ENCODE data around the gene CHMP1B.
"Not testable (repeated sequence)": the region's sequence is repeated elsewhere in the genome, so short reads cannot be mapped to it uniquely, and the experiment has no call there.

The CHMP1B gene

DNA sequence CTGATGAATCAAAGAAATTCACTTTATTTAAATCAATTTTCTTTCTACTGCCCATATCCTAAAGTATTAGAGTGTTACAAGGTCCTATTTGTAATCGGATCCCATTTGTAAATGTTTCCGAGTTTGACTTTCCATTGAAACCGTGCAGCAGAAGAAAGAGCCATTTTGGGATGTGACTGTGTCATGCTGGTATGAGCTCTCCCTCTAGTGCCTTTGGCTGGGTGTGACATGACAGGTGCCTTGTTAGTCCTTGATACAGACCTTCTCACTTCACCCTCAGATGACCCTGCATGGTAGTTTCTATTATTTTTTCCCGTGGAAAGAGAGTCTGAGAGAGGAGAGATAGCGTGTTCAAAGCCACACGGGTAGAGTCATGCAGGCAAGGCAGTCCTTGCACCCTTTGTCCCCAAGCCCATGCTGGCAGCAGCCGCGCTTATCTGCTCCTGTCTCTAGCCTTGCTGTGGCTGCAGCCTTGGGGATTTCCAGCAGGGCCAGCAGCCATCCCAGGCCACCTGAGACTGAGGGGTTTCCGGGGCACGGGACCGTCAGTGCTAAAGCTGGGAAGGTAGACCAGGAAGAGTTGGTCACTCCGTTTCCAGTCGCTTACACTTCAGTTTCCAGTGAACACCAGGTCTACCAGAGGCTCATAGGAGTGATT is 21.4 kb downstream of the CHMP1B start:
- DNase-seq, result peak; percentile 19

DNA sequence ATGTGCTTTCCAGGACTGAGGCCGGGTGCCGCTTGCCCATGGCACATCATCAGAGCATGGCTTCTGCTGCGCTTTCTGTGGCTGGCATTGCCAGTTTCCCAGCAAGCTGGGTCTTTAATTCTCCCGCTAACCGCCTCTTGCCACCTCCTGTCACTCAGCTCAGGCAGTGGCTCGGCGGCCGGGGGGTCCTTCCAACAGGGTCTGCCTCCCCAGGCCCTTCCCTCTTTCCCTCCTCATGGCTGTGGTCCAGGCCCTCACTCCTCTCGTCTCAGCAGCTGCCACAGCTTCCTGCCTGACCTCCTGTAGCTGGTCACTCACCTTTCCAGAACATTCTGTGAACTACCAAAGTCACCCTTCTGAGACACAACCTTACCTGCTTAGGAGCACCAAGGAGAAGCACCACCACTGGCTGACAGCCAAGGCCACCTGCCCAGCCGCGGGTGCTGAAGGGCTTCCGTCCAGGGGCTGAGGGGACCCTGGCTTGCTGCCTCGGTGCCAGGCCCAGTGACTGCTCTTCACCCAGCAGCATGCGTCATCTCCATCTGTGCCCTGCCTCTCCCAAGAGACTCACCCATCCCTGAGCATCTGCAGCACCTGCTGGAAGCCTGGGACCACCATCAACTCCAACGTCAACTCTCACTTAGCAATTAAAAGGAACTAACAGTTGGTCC is 22.6 kb downstream of the CHMP1B start:
- no peak for DNase-seq

DNA sequence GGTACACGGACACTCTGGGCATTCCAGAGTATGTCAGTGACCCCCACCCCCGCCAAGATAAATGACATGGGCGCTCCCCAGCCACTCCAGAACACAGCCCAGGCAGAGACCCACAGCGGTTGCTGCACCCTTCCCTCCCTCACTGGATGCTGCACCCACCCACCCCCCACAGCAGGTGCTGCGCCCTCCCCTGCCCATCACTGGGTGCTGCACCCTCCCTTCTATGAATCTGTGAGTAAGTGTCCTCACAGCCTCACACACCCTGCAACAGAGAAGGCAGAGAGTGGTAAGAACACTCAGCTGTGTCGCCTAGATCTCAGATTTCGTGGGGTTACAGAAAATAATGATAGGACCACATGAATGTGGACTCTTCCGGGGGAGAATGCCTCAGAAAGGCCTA is 23.5 kb downstream of the CHMP1B start:
- DNase-seq, result no peak

DNA sequence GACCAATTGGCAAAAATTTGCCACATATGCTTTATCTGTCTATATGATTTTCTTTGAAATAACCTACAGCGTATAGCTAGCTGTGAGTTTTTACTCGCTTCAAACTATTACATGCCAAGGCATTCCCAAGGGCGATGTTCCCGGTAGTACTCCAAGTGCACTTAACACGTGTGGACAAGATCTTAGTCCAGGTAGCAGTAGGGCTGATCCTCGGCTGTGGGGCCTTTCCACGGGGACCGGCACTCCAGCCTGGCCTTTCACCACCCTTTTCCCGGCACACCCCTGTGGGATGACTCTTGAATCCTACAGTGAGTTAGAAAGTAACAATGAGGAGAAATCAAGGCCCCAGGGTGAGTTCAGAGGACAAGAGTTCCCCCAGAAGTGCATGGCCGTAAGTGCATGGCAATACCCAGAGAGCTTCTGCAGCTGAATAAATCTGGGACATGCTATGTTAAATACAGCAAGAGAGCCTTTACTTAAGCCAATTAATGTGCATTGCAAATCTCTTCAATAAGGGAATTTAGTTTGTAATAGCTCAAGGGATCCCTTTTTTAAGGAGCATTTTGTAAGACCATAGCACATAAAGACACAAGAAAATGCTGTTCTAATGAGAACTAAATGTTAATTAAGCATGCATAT is 26.4 kb downstream of the CHMP1B start:
- no peak for DNase-seq

DNA sequence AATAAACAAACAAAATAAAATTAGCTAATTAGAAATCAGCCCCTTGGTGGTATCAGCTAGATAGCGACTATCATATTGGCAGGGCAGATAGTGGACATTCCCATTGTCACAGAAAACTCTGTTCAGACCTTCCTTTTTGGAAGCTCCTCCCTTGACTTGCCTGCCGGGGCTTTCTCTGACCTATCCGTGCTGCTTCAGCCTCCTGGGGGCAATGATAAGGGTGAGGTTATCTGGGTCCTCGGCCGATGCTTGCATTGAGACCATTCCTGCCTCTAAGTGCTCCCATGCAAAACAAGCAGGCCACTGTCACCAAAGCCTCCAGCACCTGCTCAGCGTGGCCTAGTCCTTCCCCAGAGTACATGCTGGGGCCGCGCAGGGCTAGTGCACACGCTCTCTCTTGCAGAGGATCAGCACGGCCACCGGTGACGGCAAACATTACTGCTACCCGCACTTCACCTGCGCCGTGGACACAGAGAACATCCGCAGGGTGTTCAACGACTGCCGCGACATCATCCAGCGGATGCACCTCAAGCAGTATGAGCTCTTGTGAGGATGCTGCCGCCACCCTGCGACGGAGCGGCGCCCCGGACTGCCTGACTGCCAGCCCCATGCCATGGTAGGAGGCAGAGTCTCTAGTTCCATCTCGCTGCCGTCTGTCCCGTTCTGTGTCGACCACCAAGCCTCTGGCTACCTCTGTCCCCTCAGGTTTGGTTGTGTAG is 29.5 kb downstream of the CHMP1B start:
- DNase-seq, result no peak

DNA sequence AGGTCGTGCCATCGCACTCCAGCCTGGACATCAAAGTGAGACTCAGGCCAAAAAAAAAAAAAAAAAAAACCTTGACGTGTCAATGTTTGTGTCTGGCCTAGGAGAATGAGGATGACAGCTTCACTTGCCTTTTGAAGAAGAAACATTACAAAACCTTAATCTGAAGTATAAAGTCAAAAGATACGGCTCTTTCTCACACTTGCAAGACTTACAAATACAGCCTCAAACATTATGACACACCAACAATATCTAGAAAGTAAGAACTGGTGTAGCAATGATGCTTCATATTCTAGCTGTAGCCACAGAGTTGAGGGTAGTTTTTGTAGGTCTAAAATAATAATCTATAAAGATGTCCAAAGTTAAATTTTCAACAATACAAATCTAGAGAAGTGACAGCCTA is 31.4 kb downstream of the CHMP1B start:
- DNase-seq, result no peak

DNA sequence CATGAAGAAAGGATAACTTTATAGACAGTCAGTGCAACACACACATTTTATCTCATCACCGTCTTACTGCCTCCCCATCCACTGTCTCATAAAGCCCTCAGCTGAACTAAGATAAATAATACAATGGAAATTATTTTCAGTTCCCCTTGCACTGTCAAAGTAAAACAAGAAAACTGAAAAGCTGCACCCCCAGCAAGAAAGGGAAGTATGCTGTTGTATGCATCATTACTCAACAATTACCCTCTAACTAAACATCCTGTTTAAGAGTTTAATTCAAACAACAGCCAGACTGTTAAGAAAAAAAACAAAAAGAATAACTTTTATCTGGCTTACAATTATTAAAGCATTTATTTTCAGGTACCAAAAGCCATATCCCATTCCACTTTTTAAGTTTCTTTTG is 31.9 kb downstream of the CHMP1B start:
- no peak for DNase-seq

DNA sequence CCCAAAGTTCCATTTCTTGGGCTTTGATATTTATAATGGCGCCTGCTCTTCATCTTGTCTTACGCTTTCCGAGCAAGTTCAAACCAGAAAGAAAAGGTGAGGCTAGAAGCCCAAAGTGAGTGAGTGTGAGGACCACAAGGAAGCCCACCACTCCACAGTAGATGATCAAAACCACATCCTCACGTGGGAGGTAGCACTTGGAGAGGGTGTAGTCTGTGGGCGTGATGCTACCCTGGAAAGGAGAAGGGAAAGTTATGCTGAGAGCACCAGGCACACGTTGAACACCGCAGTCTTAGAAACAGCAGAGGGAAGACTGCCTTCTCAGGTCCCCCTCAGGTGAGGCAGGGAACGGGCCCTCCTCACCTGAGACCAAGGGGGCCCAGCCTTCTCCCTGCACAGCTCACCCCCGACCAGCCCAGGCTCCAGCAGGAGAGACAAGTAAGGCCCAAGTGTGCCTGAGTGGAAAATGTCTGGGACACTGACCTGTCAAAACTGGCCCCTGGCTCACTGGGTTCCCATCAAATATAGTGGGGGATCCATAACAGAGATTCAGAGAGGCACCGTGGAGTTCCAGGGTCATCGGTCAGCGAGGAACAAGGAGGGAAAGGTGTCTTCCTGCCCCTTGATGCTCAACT is 33.3 kb downstream of the CHMP1B start:
- DNase-seq, result no peak

DNA sequence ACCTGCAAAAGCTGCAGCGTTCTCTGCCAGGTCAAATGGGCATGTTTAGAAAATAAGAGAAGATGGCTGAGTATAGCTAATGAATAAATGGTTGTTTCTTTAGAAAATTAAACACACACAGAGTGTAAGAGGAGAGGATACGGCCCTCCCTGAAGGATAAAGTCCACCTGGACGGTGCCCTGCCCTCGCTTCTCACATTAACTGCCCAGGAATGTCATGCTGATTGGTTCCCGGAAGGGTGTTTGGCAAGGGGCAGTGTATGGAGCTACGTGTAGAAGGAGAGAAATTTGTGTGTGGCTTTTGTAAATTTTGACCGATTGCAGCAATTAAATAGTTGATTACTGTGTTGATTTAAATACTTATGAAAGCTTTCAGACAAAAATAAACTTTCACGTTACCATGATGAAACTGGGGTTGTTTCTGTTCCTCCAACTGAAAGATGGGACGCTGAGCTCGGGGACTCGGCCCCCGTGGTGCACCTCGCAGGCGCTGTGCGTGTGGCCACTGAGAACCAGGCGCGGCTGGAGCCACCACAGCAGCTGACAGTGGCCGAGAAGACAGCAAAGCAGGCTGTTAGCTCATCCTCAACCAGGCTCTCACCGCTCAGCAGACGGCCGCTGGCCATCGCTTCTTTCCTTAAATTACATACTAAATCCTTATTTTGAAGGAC is 34.2 kb downstream of the CHMP1B start:
- DNase-seq, result no peak

DNA sequence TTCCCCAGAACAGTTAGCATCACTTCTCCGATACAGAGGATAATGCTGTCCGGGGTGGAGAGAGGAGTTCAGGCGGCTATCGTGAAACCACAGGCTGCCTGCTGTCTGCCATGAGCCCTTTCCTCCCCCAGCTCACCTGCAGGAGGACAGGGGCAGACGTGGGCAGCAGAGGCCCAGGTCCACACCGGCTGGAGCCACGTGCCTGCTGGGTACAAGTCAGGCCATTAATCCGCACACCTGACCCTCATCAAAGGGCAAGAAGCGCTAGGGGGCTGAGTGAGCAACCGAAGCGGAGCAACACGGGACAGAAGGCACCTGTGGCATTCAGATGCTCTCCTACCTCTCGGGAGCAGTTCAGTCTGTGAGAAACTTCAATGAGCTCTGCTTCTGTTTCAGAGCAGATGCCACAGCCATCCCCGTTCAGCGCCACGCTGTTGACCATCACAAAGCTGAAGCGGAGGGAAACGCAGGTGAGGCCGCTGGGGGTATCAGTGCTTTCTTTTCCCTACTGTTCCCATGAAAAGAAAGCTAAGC is 35.4 kb downstream of the CHMP1B start:
- DNase-seq, result no peak

DNA sequence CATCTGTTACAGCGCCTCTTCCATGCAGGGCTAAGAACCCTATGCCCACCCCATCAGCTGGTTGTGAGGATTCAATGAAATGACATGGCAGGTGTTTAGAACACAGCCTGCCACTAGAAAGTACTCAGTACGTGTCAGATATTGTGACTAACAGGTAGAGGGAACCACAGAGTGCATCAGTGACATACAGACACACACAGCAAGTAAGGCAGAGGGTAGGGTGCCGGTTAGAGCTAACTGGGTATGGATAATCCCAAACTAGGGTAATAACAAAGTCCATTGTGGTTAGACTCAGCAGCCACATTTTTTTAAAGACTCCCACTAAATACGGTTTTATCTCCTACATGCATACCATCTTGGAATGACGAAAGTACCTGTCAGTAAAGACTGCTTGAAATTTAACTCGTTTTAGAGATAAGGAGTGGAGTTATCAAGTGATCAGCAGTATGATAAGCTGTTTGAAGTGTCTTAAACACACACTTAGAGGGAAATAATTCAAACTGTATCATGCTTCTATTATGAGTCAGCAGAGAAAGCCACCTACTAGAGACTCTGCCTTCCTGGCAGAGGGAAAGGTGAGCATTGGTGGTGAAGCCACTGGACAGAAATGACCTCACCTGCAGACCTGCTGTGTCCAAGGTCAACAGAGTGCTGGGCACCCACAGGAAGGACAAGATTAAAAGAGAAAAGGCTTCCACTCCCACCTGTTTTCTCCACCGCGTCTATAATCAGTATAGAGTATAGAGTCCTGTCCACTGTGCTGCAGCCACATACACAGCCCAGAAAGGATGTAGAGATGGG is 36.3 kb downstream of the CHMP1B start:
- no peak for DNase-seq

DNA sequence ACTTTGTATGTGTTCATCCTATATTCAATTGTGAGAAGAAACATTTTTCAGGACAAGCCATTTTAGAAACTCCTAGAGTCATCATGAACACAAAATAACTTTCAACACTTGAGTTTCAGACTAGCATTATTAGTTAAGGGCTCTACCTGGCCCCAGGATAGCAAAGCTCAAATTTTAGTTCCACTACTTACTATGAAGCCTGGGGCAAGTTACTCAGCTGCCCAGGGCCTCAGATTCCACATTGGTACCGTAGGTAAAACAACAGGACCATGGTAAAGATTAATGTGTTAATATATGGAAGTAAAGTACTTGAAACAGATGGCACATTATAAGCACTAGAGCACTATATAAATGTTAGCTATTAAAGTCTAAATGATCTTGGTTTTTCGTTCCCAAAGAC is 37.5 kb downstream of the CHMP1B start:
- no peak for DNase-seq

DNA sequence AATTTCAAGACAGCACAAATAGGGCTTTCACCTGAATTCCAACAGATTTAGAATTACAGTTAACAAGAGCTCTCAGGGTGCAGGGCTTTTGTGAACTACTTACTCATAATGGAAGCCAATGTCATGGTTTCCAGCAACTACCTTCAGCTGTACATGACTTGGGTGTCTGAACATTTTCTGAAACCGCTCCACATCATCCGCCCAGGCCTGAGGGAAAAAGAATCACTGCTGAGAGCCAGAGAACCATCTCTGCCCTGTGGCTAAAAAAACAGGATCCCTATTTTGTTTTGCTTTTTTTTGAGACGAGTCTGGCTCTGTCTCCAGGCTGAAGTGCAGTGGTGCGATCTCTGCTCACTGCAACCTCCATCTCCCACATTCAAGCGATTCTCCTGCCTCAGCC is 38.1 kb downstream of the CHMP1B start:
- DNase-seq, result no peak

DNA sequence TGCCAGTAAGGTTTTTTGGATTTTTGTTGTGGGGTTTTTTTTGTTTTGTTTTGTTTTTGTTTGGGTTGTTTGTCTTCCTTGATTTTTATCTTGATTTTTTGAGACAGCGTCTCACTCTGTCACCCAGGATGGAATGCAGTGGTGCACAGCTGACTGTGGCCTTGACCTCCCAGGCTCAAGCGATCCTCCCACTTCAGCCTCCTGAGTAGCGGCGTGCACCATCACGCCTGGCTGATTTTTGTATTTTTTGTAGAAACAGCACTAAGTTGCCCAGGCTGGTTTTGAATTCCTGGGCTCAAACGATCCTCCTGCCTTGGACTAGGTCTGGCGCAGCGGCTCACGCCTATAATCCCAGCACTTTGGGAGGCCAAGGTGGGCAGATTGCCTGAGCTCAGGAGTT is 40.5 kb downstream of the CHMP1B start:
- DNase-seq, result no peak

DNA sequence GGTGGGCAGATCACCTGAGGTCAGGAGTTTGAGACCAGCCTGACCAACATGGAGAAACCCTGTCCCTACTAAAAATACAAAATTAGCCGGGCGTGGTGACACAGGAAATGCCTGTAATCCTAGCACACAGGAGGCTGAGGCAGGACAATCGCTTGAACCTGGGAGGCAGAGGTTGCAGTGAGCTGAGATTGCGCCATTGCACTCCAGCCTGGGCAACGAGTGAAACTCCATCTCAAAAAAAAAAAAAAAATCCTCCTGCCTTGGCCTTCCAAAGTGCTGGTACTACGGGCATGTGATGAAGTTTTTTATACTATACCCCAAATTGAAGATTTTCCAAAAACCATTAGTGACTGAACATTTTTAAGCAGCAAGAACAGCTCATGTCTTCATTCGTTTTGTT is 41.2 kb downstream of the CHMP1B start:
- not testable (repeated sequence) for DNase-seq

DNA sequence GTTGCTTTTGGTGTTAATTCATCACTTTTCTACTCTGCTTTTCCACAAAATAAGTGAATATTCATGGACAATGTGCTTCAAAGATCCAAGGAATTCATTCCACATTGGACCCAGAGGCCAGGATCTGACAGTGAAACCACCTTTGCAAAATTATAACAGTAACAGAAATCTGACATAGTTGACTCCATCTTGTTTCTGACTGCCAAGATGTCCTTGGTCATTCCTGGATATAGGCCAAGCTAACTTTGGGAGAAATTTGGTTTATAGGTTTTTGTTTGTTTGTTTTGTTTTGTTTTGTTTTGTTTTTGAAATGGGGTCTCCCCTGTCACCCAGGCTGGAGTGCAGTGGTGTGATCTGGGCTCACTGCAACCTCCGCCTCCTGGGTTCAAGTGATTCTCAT is 46.6 kb downstream of the CHMP1B start:
- no peak for DNase-seq

DNA sequence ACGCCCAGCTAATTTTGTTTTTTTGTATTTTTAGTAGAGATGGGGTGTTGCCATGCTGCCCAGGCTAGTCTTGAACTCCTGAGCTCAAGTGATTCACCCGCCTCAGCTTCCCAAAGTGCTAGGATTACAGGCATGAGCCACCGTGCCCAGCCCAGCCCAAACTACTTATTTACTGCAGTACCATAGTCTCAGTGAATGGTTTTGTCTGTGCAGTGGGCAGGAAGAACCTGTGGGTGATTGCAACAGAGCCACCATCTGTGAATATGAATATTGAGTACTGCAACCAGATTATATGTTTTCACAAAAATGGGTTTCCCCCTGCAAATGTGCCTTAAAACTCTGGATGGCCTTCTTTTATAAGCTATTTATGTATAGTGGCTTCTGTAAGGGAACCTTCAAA is 47.9 kb downstream of the CHMP1B start:
- DNase-seq, result no peak

DNA sequence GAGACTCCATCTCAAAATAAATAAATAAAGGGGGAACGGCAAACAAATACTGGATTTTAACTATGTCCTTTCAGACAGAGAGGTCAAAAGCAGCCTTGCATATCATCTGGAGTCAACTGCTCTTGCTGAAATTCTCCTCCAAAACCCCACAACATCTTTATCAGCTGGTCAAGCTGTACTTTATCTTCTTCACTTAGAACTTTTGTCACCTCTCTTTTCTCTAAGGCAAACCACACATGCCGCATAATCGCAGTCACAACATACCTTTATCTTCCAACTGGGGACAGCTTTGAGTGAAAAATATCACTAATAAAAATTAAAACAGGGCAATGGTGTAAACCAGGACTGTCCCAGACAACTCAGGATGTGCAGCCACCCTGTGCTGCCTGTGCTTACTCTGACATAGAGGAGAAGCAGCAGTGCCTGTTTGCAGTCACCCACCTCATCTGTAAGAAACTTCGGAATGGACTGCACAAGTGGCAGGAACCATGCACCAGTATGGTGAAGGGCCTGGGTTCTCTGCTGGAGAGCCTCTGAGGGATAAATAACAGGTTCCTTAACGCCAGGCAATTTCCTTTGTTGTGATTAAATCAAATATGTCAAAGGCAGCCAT is 50.7 kb downstream of the CHMP1B start:
- no peak for DNase-seq

DNA sequence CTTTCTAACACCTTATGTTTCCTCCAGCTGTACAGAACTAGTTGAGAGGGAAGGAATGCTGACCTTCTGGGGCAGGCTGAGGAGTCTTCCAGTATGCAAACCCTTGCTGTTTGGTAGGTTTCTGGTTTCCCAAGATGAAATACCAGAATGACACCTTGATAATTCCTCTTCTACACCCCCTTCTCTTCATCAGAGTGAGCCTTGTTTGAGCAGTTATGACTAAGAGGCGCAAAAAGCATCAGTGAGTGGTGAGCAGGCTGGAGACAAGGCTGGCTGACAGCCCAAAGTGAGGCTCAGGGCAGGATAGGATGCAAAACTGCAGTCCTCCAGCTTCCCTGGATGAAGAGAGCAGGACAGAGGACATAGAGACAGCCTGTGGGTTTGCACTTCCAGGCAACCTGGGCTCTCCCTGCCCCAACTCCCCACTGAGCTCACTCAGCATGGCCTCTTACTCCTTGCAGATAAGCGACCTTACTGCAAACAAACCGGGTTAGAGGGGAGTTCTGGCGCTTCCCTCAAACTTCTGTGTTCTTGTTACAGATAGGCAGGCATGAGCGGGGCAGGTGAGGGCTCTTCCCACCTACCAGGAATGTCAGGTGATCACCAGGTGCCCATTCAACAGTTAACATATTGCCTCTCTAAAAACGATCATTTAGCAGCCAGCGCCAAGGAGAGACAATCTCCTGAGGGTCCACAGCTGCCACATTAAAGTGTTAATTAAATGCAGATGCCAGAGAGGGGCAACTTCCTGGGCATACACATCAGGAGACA is 51.5 kb downstream of the CHMP1B start:
- DNase-seq, result no peak

All from CD4-positive, alpha-beta T cell treated with Interleukin-10 for 1 hour (primary cell).